ENCODE measurements around the gene PTGR3. TPM values are rescaled to one million over a fixed set of nuclear protein-coding genes. Genes with fewer than 3 reads are reported as not detected.

Gene PTGR3
- total RNA-seq, 2 experiments from 2014 or later = 14.4 to 23.3 TPM

- CTCF ChIA-PET = interaction anchor here (1.0 kb wide), 1 partner anchor 21 kb away, joined by 4 read pairs; no protein-coding TSS in a partner anchor
- Mint-ChIP-seq H3K4me1 (peaks cover 22% of the 10 kb centered on the region), H3K4me3 (no peak overlapping the region), H3K27me3 (no peaks in the 10 kb centered on the region), H3K36me3 (ENCODE audit: low read depth) (peaks cover 10% of the 10 kb centered on the region), H3K27ac (no peak overlapping the region), H3K9me3 (ENCODE audit: low read depth) (no peaks in the 10 kb centered on the region)
- POLR2A ChIA-PET = no interaction called here
- DNase-seq = no peak
- intact Hi-C loops (cut with DNase I, micrococcal nuclease) = no loop called here
- ATAC-seq = no peak
Observed at GRCh38 chr18:75234901-75235300, 26.0 kb upstream of the PTGR3 start.

GRCh38 chr18:75231053-75231406 is 22.1 kb upstream of the PTGR3 start:
- no peaks in the 10 kb centered on the region for H3K27me3 Mint-ChIP-seq
- H3K27ac Mint-ChIP-seq = no peak overlapping the region
- H3K36me3 Mint-ChIP-seq (ENCODE audit: low read depth) = peaks cover 8% of the 10 kb centered on the region
- ATAC-seq (peak; percentile 26), DNase-seq (no peak)
- no peaks in the 10 kb centered on the region for H3K9me3 Mint-ChIP-seq (ENCODE audit: low read depth)
- CTCF ChIA-PET = interaction anchor here (0.5 kb wide), 1 partner anchor 506 kb away, joined by 3 read pairs; no protein-coding TSS in a partner anchor
- peaks cover 46% of the 10 kb centered on the region for H3K4me1 Mint-ChIP-seq
- intact Hi-C loops (cut with DNase I, micrococcal nuclease) = no loop called here
- H3K4me3 Mint-ChIP-seq = no peak overlapping the region
- POLR2A ChIA-PET = no interaction called here

DNA sequence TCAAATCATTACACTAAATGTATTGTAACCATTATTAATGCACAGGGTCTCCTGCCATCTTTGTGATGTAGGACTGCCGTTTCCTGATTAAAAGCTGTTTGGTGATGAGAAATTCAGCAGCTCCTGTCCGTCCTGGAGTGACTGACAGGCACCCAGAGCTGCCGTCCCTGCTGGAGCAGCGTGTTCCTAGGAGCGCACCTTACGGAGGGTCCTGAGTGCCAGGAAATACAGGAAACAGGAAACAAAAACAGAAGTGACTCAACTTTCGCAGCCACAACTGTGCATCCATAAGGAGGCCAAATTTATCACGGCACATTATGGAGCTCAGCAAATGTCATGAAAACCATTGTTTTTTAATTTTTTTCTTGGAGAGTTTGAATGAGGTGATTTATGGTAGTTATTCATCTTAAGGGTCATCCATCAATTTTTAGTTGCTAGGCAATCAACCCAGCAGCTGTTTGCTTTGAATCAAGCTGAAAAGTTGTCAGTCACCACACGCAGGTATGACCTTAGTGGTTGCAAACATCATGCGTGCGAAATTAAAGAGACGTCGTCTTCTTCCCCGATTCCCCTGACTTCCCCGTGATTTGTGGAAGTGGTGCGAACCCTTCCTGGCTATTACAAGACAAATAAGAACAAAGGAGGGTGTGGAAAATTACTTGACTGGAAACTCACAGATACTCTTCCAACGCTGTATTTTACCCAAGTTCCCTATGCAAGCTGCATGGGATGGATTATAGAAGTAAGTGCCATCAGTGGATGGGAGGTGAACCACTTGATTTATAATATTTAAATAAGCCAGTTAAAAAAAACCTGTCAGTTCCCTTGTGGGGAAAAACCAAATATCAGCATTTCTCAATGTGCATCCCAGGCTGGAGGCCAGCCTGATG is 21.5 kb upstream of the PTGR3 start:
- DNase-seq (no peak), ATAC-seq (no peak)
- Mint-ChIP-seq H3K27me3 (no peaks in the 10 kb centered on the region), H3K9me3 (ENCODE audit: low read depth) (no peaks in the 10 kb centered on the region), H3K27ac (no peak overlapping the region), H3K4me3 (no peak overlapping the region), H3K36me3 (ENCODE audit: low read depth) (peaks cover 5% of the 10 kb centered on the region), H3K4me1 (peaks cover 43% of the 10 kb centered on the region)
- intact Hi-C loops (cut with DNase I, micrococcal nuclease) = no loop called here
- POLR2A ChIA-PET = interaction anchor here (0.6 kb wide), 2 partner anchors 21 to 45 kb away, joined by 3 read pairs; no protein-coding TSS in a partner anchor
- CTCF ChIA-PET = interaction anchor here (0.5 to 1.0 kb wide), 2 partner anchors 25 to 505 kb away, joined by 3 to 4 read pairs; no protein-coding TSS in a partner anchor

- Mint-ChIP-seq H3K27ac (no peak overlapping the region), H3K27me3 (no peaks in the 10 kb centered on the region), H3K36me3 (ENCODE audit: low read depth) (peaks cover 5% of the 10 kb centered on the region), H3K4me3 (no peak overlapping the region), H3K4me1 (peaks cover 41% of the 10 kb centered on the region), H3K9me3 (ENCODE audit: low read depth) (no peaks in the 10 kb centered on the region)
- DNase-seq (no peak), ATAC-seq (no peak)
- ChIA-PET POLR2A (interaction anchor here (0.6 to 0.9 kb wide), 2 partner anchors 14 to 22 kb away, joined by 3 read pairs; no protein-coding TSS in a partner anchor), CTCF (interaction anchor here (1.0 kb wide), 1 partner anchor 26 kb away, joined by 4 read pairs; no protein-coding TSS in a partner anchor)
- intact Hi-C loops (cut with DNase I, micrococcal nuclease) = no loop called here
Observed at GRCh38 chr18:75229437-75229836, 20.5 kb upstream of the PTGR3 start.

GRCh38 chr18:75228967-75229366 is 20.0 kb upstream of the PTGR3 start:
- Mint-ChIP-seq H3K36me3 (ENCODE audit: low read depth) (peaks cover 5% of the 10 kb centered on the region), H3K9me3 (ENCODE audit: low read depth) (no peaks in the 10 kb centered on the region), H3K4me3 (no peak overlapping the region), H3K27ac (no peak overlapping the region), H3K4me1 (peaks cover 43% of the 10 kb centered on the region), H3K27me3 (no peaks in the 10 kb centered on the region)
- ChIA-PET POLR2A (interaction anchor here (0.9 kb wide), 1 partner anchor 14 kb away, joined by 3 read pairs; no protein-coding TSS in a partner anchor), CTCF (interaction anchor here (1.0 kb wide), 1 partner anchor 27 kb away, joined by 4 read pairs; no protein-coding TSS in a partner anchor)
- ATAC-seq (no peak), DNase-seq (no peak)
- intact Hi-C loops (cut with DNase I, micrococcal nuclease) = no loop called here

- H3K36me3 Mint-ChIP-seq (ENCODE audit: low read depth) = peaks cover 5% of the 10 kb centered on the region
- peak overlapping the region; percentile 5 for H3K4me3 Mint-ChIP-seq
- intact Hi-C loops (cut with DNase I, micrococcal nuclease) = no loop called here
- no peak overlapping the region for H3K27ac Mint-ChIP-seq
- peaks cover 46% of the 10 kb centered on the region for H3K4me1 Mint-ChIP-seq
- H3K9me3 Mint-ChIP-seq (ENCODE audit: low read depth) = no peaks in the 10 kb centered on the region
- H3K27me3 Mint-ChIP-seq = no peaks in the 10 kb centered on the region
- DNase-seq = no peak
- POLR2A ChIA-PET = interaction anchor here (0.7 kb wide), 1 partner anchor 30 kb away, joined by 3 read pairs; no protein-coding TSS in a partner anchor
- ATAC-seq = no peak
- CTCF ChIA-PET = no interaction called here
Observed at GRCh38 chr18:75227535-75228296, 18.8 kb upstream of the PTGR3 start.

DNA sequence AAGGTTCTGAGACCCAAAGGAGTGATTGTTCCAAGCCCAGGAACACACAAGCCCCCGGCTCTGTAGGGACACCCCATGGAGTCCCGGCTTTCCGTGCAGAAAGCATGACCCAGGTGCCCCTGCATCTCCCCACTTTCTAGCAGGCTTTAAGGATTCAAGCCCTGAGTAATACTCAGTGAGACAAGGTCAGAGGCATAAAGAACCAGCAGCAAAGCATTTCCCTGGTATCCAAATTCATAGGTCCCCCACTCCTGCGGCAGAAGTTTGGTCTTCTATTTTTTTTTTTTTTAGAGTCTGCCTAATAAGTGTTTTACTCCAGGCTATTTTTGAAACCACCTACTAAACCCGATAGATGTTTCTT is 18.0 kb upstream of the PTGR3 start:
- peak overlapping the region; percentile 65 for H3K27ac Mint-ChIP-seq
- peak; percentile 21 for ATAC-seq
- H3K36me3 Mint-ChIP-seq (ENCODE audit: low read depth) = peaks cover 5% of the 10 kb centered on the region
- ChIA-PET POLR2A (no interaction called here), CTCF (interaction anchor here (0.7 kb wide), 1 partner anchor 17 kb away, joined by 4 read pairs; no protein-coding TSS in a partner anchor)
- H3K27me3 Mint-ChIP-seq = no peaks in the 10 kb centered on the region
- intact Hi-C loops (cut with DNase I, micrococcal nuclease) = no loop called here
- H3K9me3 Mint-ChIP-seq (ENCODE audit: low read depth) = no peaks in the 10 kb centered on the region
- peak overlapping the region; percentile 61 for H3K4me3 Mint-ChIP-seq
- no peak for DNase-seq
- peaks cover 54% of the 10 kb centered on the region for H3K4me1 Mint-ChIP-seq

DNA sequence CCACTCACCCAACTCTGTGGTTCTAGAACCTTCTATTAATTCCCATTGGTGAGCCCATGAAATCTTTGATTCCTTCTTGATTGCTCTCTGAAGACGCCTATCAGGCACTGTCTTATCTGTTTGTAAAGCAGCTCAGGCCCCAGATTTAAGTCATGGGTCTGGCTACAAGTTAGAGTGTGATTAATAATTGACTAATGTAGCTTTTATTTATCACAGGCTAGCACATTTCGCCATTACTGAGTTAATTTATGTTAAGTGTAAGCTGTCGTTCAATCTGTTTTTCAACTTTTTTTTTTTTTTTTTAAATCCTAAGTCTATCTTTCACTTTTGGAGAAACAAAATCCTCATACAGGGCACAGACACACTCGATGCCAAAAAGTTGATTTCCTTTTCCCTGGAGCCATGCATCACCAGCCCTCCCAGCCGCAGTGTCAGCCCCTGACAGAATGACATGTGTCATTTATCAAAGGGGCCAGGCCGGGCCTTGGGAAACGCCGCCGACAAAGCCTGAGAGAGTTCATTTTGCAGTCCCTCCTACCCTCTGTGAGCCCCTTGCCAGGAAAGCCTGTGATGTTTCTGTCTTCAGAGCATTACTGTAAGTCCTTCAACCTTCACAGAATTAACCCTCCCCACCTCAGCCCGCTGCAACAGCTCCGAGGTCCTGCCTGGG is 17.5 kb upstream of the PTGR3 start:
- ATAC-seq = peak; percentile 62
- Mint-ChIP-seq H3K4me1 (peaks cover 57% of the 10 kb centered on the region), H3K36me3 (ENCODE audit: low read depth) (peaks cover 5% of the 10 kb centered on the region), H3K9me3 (ENCODE audit: low read depth) (no peaks in the 10 kb centered on the region), H3K27me3 (no peaks in the 10 kb centered on the region), H3K27ac (peak overlapping the region; percentile 65), H3K4me3 (peak overlapping the region; percentile 61)
- ChIA-PET POLR2A (no interaction called here), CTCF (interaction anchor here (0.7 to 1.5 kb wide), 2 partner anchors 13 to 17 kb away, joined by 4 read pairs; no protein-coding TSS in a partner anchor)
- intact Hi-C loops (cut with DNase I, micrococcal nuclease) = no loop called here
- peak; percentile 54 for DNase-seq

DNA sequence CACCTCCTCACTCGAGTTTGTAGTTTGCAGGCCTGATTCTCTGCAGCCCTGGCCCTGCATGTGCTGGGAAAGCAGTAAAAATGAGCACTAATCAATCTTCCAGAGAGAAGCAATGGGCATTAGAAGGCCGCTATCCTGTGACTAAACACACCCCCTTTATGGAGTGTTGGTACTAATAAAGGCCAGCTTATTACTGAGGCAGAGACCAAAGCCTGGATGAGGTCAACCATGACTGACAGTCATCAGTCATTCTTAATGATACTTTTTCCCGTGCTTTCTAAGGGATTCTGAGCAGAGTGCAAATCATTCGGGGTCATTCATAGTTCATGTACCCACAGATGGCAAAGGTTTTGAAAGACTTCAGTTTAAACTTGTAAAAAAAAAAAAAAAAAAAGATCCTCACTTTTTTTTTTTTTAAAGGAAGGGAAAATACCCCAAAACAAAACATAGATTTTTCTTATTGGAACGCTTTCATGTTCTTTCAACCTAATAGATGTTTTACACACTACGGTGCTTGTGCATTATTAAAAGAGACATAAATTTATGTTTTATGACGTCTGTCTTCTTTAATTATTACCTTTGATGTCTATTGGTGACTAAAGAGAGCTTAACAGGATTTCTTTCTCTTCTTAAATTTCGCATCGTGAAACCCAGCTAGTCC is 14.9 kb upstream of the PTGR3 start:
- DNase-seq (no peak), ATAC-seq (no peak)
- no peak overlapping the region for H3K4me3 Mint-ChIP-seq
- H3K4me1 Mint-ChIP-seq = peaks cover 66% of the 10 kb centered on the region
- no peak overlapping the region for H3K27ac Mint-ChIP-seq
- H3K36me3 Mint-ChIP-seq (ENCODE audit: low read depth) = peaks cover 3% of the 10 kb centered on the region
- intact Hi-C loops (cut with DNase I, micrococcal nuclease) = no loop called here
- H3K9me3 Mint-ChIP-seq (ENCODE audit: low read depth) = no peaks in the 10 kb centered on the region
- ChIA-PET CTCF (no interaction called here), POLR2A (no interaction called here)
- no peaks in the 10 kb centered on the region for H3K27me3 Mint-ChIP-seq

- Mint-ChIP-seq H3K36me3 (ENCODE audit: low read depth) (no peaks in the 10 kb centered on the region), H3K4me3 (no peak overlapping the region), H3K27me3 (no peaks in the 10 kb centered on the region), H3K9me3 (ENCODE audit: low read depth) (no peaks in the 10 kb centered on the region), H3K27ac (no peak overlapping the region), H3K4me1 (peaks cover 59% of the 10 kb centered on the region)
- CTCF ChIA-PET = interaction anchor here (0.5 to 0.6 kb wide), 2 partner anchors 16 to 324 kb away, joined by 3 read pairs; no protein-coding TSS in a partner anchor
- no peak for ATAC-seq
- DNase-seq = no peak
- intact Hi-C loops (cut with DNase I, micrococcal nuclease) = no loop called here
- POLR2A ChIA-PET = no interaction called here
Observed at GRCh38 chr18:75222407-75222806, 13.5 kb upstream of the PTGR3 start.

DNA sequence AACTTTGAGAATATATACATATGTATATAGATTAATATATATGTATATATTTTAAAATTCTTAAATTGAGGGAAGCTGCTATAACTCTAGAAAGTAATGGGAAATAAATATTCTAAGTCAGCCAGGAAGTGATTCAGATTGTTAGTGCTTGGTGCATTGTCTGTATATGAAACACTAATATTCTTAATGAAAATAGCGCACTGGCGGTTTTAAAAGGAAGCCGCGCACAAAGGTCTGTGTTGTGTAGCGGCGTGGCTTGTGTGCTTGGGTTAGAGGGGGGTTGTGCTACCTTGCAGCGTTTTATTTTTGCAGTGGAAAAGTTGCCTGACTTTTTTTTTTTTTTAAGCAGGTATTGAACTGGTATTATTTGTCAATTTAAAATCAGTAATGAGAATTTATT is 13.0 kb upstream of the PTGR3 start:
- Mint-ChIP-seq H3K9me3 (ENCODE audit: low read depth) (no peaks in the 10 kb centered on the region), H3K27ac (no peak overlapping the region), H3K36me3 (ENCODE audit: low read depth) (no peaks in the 10 kb centered on the region), H3K4me1 (peaks cover 58% of the 10 kb centered on the region), H3K27me3 (no peaks in the 10 kb centered on the region), H3K4me3 (no peak overlapping the region)
- DNase-seq = no peak
- CTCF ChIA-PET = interaction anchor here (0.6 kb wide), 1 partner anchor 15 kb away, joined by 3 read pairs; no protein-coding TSS in a partner anchor
- peak; percentile 24 for ATAC-seq
- intact Hi-C loops (cut with DNase I, micrococcal nuclease) = no loop called here
- POLR2A ChIA-PET = no interaction called here

Data from activated CD4-positive, alpha-beta T cell treated with anti-CD3 and anti-CD28 coated beads for 36 hours (primary cell).